ENCODE measurements around the gene S100A1.

The S100A1 gene

DNA sequence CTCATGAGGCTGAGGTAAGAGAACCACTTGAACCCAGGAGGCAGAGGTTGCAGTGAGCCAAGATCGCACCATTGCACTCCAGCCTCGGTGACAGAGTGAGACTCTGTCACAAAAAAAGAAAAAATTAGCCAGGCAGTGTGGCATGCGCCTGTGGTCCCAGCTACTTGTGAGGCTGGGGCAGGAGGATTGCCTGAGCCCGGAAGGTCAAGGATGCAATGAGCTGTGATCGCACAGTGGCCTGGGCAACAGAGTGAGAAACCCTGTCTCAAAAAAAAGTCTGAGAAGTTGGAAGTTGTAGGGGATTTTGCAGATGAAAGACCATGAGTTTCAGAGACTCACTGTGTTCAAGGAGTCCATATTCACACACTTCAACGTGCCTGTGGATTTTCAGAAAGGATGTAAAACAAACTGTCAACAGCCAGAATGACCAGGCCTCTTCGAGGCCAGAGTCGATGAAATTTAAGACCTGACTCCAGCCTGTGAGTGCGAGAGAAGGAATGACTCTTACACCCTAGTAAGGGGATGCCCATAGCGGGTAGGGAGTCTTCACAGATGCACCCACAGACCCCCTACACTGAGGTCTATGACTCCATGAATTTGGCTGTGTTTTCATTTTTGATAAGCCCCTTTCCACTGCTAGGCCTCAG is 3.1 kb upstream of the S100A1 start:
- H3K4me3 ChIP-seq (ENCODE audit: low read depth, low read length) = no peak overlapping the region
- DNase-seq (ENCODE audit: low read depth) = no peak
- TF ChIP-seq, protein P1, sequence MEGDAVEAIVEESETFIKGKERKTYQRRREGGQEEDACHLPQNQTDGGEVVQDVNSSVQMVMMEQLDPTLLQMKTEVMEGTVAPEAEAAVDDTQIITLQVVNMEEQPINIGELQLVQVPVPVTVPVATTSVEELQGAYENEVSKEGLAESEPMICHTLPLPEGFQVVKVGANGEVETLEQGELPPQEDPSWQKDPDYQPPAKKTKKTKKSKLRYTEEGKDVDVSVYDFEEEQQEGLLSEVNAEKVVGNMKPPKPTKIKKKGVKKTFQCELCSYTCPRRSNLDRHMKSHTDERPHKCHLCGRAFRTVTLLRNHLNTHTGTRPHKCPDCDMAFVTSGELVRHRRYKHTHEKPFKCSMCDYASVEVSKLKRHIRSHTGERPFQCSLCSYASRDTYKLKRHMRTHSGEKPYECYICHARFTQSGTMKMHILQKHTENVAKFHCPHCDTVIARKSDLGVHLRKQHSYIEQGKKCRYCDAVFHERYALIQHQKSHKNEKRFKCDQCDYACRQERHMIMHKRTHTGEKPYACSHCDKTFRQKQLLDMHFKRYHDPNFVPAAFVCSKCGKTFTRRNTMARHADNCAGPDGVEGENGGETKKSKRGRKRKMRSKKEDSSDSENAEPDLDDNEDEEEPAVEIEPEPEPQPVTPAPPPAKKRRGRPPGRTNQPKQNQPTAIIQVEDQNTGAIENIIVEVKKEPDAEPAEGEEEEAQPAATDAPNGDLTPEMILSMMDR (IDR thresholded peaks at IDR 0.05; ENCODE audit: low read depth, low read length, missing control alignments) = no peak

DNA sequence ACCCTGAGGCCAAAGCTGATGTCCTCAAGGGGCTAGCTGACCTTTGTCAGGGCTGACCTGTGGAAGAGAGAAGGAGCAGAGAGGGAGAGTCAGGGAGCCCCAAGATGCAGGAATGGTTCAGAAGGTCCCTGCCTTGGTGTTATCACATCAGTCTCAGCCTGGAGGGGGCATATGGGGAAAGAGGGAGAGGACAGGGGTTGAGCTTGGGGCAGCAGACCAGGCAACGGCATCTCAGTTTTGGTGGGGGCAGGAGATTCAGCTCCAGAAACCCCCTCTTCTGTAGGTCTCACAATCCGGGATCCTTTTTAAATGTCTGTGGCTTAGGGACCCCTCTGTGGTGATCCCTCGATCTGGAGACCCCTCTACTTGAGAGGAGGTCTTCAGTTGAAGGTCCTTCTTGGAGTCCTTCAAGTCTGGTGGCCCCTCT is 1.7 kb upstream of the S100A1 start:
- H3K4me3 ChIP-seq (ENCODE audit: low read depth, low read length) = no peak overlapping the region
- no peak for DNase-seq (ENCODE audit: low read depth)
- TF ChIP-seq, protein P1 (IDR thresholded peaks at IDR 0.05; ENCODE audit: low read depth, low read length, missing control alignments) = no peak

DNA sequence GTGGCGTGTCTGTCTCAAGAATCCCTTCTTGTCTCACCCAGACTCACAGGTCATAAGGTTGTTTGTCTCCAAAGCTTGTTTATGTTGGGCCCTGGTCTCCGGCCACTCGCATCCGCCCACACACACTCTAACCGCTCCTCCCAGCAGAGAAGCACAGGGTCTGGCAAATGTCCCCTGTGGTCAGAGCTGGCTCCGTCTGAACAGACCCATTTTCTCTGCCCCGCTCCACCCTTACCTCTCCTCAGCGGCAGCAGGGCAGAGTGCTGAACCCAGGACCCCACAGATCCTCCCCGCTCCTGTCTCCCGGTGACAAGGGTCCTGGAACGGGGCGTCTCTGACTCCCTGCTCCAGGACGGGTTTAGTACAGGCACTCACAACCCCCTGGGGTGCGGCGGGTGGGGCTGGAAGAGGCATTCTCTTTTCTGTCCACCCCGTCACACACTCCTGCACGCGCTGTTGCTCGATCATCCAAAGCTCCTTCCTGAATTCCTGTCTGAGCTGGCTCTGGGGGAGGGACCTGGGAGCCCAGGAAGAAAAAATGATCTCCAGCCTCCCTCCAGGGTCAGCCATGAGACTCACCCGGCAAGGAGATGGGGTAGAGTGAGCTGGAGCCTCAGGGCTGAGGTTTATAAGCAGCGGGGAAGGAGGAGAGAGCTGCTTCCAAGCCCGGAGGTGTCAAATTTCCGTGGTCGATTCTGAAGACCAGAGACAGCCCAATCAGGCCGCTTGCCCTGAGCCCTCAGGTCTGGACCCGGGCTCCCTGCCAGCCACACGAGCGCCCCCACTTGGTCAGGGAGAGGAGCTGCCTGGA is 1.1 kb upstream of the S100A1 start, which contains the start of gene S100A13:
Gene S100A13, minus strand, starts transcription at position 602 of the 811 bp plus-strand sequence. CDS start 1,033 bp downstream, outside the sequence.
- TF ChIP-seq, protein P1 (IDR thresholded peaks at IDR 0.05; ENCODE audit: low read depth, low read length, missing control alignments) = peak; percentile 63
- DNase-seq (ENCODE audit: low read depth) = no peak
- no peak within 1 kb of the TSS for H3K4me3 ChIP-seq (ENCODE audit: low read depth, low read length)

DNA sequence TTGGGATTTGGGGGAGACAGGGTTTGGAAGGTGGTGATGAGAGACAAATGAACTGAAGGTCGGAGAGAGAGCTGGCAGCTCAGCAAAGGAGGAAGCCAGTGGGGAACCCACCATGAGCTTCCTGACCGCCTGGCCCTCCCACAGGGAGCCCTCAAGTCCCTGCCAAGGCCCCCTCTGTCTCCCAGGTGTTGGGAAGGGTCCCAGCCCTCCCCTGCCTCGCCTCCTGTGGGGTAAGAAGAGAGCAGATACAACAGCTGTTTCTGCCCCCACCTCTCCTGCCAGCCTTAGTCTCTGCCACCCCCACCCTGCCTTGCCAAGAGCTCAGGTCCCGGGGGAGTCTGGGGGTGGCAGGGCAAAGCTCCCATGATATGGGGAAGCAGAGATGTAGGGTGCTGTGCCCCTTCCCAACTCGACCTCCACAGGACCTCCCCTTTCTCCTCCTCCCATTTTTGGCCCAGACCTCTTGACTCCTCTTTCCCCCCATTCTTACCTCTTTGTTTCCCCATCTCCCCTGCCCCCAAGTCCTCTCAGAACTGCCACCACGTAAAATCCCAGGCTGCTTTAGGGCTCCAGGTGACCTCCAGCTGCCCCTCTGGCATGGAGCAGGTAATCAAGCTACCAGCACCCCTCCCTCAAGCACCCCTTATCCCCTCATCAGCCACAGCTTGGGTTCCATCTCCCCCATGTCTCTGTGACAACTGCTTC is 556 bp downstream of the S100A1 start:
- DNase-seq (ENCODE audit: low read depth) = no peak
- TF ChIP-seq, protein P1 (IDR thresholded peaks at IDR 0.05; ENCODE audit: low read depth, low read length, missing control alignments) = no peak

DNA sequence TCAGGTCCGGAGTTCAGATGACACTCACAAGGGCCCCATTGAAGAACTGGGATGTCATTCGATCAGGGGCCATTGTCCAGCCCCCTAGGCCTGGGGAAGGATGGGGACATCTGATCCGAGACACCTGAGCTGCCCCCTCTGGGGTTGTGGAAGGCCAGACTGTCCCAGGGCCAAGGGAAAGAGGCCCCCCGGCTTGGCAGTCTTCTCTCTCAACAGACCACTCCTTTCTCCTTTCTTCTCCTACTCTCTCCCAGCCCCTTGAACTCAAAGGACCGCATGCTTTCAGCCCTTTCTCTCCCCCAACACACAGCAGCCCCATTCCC is 1.1 kb downstream of the S100A1 start:
- H3K4me3 ChIP-seq (ENCODE audit: low read depth, low read length) = no peak overlapping the region
- no peak for DNase-seq (ENCODE audit: low read depth)
- TF ChIP-seq, protein P1 (IDR thresholded peaks at IDR 0.05; ENCODE audit: low read depth, low read length, missing control alignments) = no peak

More for the DNA sequence above, 556 bp downstream of the S100A1 start:
- H3K4me3 ChIP-seq (ENCODE audit: low read depth, low read length) = no peak overlapping the region

DNA sequence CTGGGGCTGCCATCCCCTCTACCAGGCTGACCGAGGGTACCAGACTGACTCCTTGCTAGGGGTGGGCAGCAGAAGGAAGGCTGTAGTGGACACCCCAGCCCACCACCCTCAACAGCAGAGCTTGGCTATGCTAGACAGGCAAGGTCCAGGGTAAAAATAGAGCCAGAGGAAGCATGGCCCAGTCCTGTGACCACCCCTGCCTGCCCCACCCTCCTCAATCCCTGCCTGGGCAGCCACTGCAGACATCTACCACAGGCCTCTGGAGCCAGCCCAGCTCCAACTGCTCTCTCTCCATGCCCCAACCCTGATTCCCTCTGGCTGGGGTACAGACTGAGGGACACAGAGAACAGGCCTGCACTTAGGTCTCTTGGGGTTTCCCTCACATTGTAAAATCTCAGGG is 1.7 kb downstream of the S100A1 start:
- DNase-seq (ENCODE audit: low read depth) = no peak
- TF ChIP-seq, protein P1 (IDR thresholded peaks at IDR 0.05; ENCODE audit: low read depth, low read length, missing control alignments) = no peak
- H3K4me3 ChIP-seq (ENCODE audit: low read depth, low read length) = no peak overlapping the region
